Neutrophil (primary cell): ENCODE data around the gene PRDM16.

ENCODE experiments used
- H3K27ac ChIP-seq: fragments of 200-600 bp; sonication (generic); 2 replicates; pipeline ENCODE4 v1.5.1; 2016; ENCODE audit warnings: mild to moderate bottlenecking, moderate library complexity
- H3K27me3 ChIP-seq: fragments of 200-600 bp; sonication (generic); 2 replicates; pipeline ENCODE4 v1.6.0; 2016; ENCODE audit warnings: mild to moderate bottlenecking
- H3K36me3 ChIP-seq: fragments of 200-600 bp; sonication (generic); 2 replicates; pipeline ENCODE4 v1.5.1; 2017
- H3K4me1 ChIP-seq, 2 experiments: fragments of 200-600 bp in 1 of 2; sonication (generic) in 1 of 2; 1 replicate in 1 of 2; 2 replicates in 1 of 2; pipeline versions ENCODE4 v1.5.1 to v1.6.1; 2013 to 2016; ENCODE audit warnings: low read depth in 1 of 2, low read length in 1 of 2, mild to moderate bottlenecking in 1 of 2, moderate library complexity in 1 of 2; ENCODE audit not compliant: control insufficient read depth in 1 of 2, insufficient read depth in 1 of 2
- H3K4me3 ChIP-seq, 2 experiments: fragments of 200-600 bp in 1 of 2; sonication (generic) in 1 of 2; 1 replicate in 1 of 2; 2 replicates in 1 of 2; pipeline ENCODE4 v1.5.1; 2013 to 2016; ENCODE audit warnings: low read depth in 1 of 2, low read length in 1 of 2, mild to moderate bottlenecking in 1 of 2, moderate library complexity in 1 of 2
- H3K9me3 ChIP-seq: fragments of 200-600 bp; sonication (generic); 2 replicates; pipeline ENCODE4 v1.5.1; 2016
- CTCF ChIP-seq: fragments of 200-600 bp; sonication (generic); IDR thresholded peaks from 2 replicates; pipeline ENCODE4 v1.5.1; 2016; ENCODE audit warnings: antibody characterized with exemption

Gene PRDM16

GRCh38 chr1:3436451-3436850 is 367.4 kb downstream of the PRDM16 start:
- no peak for TF ChIP-seq CTCF
- H3K27me3 ChIP-seq, result peaks cover 4% of the 10 kb centered on the region
- no peak overlapping the region for H3K4me3 ChIP-seq
- no peaks in the 10 kb centered on the region for H3K9me3 ChIP-seq
- H3K4me1 ChIP-seq, result no peaks in the 10 kb centered on the region
- no peak overlapping the region for H3K27ac ChIP-seq
- H3K36me3 ChIP-seq, result no peaks in the 10 kb centered on the region

GRCh38 chr1:3436901-3437300 is 367.9 kb downstream of the PRDM16 start:
- H3K27me3 ChIP-seq, result peaks cover 4% of the 10 kb centered on the region
- H3K9me3 ChIP-seq, result no peaks in the 10 kb centered on the region
- no peak overlapping the region for H3K4me3 ChIP-seq
- no peak for TF ChIP-seq CTCF
- H3K36me3 ChIP-seq, result no peaks in the 10 kb centered on the region
- no peak overlapping the region for H3K27ac ChIP-seq
- no peaks in the 10 kb centered on the region for H3K4me1 ChIP-seq

- H3K9me3 ChIP-seq, result no peaks in the 10 kb centered on the region
- no peak overlapping the region for H3K4me3 ChIP-seq
- peaks cover 4% of the 10 kb centered on the region for H3K27me3 ChIP-seq
- no peaks in the 10 kb centered on the region for H3K4me1 ChIP-seq
- no peaks in the 10 kb centered on the region for H3K36me3 ChIP-seq
- H3K27ac ChIP-seq, result no peak overlapping the region
- no peak for TF ChIP-seq CTCF
These were observed 369.7 kb downstream of the PRDM16 start for GRCh38 chr1:3438661-3439180.

GRCh38 chr1:3439346-3440299 is 370.6 kb downstream of the PRDM16 start:
- no peak overlapping the region for H3K27ac ChIP-seq
- H3K36me3 ChIP-seq, result no peaks in the 10 kb centered on the region
- peaks cover 4% of the 10 kb centered on the region for H3K27me3 ChIP-seq
- no peak overlapping the region for H3K4me3 ChIP-seq
- no peak for TF ChIP-seq CTCF
- no peaks in the 10 kb centered on the region for H3K9me3 ChIP-seq
- no peaks in the 10 kb centered on the region for H3K4me1 ChIP-seq

- no peak overlapping the region for H3K27ac ChIP-seq
- H3K36me3 ChIP-seq, result no peaks in the 10 kb centered on the region
- peaks cover 4% of the 10 kb centered on the region for H3K27me3 ChIP-seq
- no peak for TF ChIP-seq CTCF
- no peaks in the 10 kb centered on the region for H3K9me3 ChIP-seq
- no peaks in the 10 kb centered on the region for H3K4me1 ChIP-seq
- H3K4me3 ChIP-seq, result no peak overlapping the region
These were observed 371.3 kb downstream of the PRDM16 start for GRCh38 chr1:3440300-3440681.
